H1 (cell line): ENCODE data around the gene CELF3. TPM values are rescaled to one million over a fixed set of nuclear protein-coding genes. Genes with fewer than 3 reads are reported as not detected.

Experiments
- CTCF ChIA-PET: fragments of 300-600 bp; sonication (Branson Sonifier 250); formaldehyde crosslinking; loops from one replicate; lab custom pipeline; 2021; ENCODE audit not compliant: partially characterized antibody; lab: Charles Lee
- POLR2A ChIA-PET: fragments of 300-600 bp; sonication (Branson Sonifier 250); formaldehyde crosslinking; loops from one replicate; lab custom pipeline; 2021; ENCODE audit warnings: inconsistent platforms; ENCODE audit not compliant: partially characterized antibody; lab: Charles Lee
- DNase-seq, 2 experiments: peaks; one replicate each; pipeline versions ENCODE4 v3.0.0 to v3.0.0-alpha.2; 2010 to 2022; ENCODE audit warnings: low spot score in 2 of 2, low read depth in 1 of 2, mixed read lengths in 1 of 2
- FAIRE-seq: peaks from 2 replicates; lab custom pipeline; 2011; peaks lifted over from hg19 to GRCh38; lab: Jason Lieb, UNC
- H2AFZ ChIP-seq: 2 replicates; pipeline ENCODE4 v1.8.1; 2012; ENCODE audit warnings: low read length, inconsistent platforms
- H2AK5ac ChIP-seq: 2 replicates; pipeline ENCODE4 v1.6.1; 2013; ENCODE audit warnings: low read depth, low read length
- H2BK120ac ChIP-seq: replicated peaks from 2 replicates; pipeline ENCODE3; 2013; ENCODE audit warnings: low read depth, low read length, inconsistent platforms
- H2BK12ac ChIP-seq: 2 replicates; pipeline ENCODE4 v1.6.1; 2013; ENCODE audit warnings: low read depth, low read length
- H2BK15ac ChIP-seq: 2 replicates; pipeline ENCODE4 v1.6.1; 2013; ENCODE audit warnings: low read length
- H2BK20ac ChIP-seq: 2 replicates; pipeline ENCODE4 v1.6.1; 2013; ENCODE audit warnings: low read length
- H2BK5ac ChIP-seq: 2 replicates; pipeline ENCODE4 v1.6.1; 2013; ENCODE audit warnings: low read depth, low read length
- H3K14ac ChIP-seq: 2 replicates; pipeline ENCODE4 v1.6.1; 2013; ENCODE audit warnings: inconsistent platforms; ENCODE audit not compliant: insufficient read length
- H3K18ac ChIP-seq: 2 replicates; pipeline ENCODE4 v1.6.1; 2013; ENCODE audit warnings: low read length; ENCODE audit errors: extremely low read depth
- H3K23ac ChIP-seq: 2 replicates; pipeline ENCODE4 v1.6.1; 2013; ENCODE audit warnings: inconsistent platforms; ENCODE audit not compliant: insufficient read length
- H3K23me2 ChIP-seq: 2 replicates; pipeline ENCODE4 v1.6.1; 2013; ENCODE audit warnings: low read depth, low read length
- H3K27ac ChIP-seq: 2 replicates; pipeline ENCODE4 v1.6.1; 2011; ENCODE audit warnings: low read depth, low read length, inconsistent platforms
- H3K27me3 ChIP-seq, 4 experiments: replicated peaks in 1 of 4; 1 replicate in 1 of 4; 2 replicates in 3 of 4; pipeline versions ENCODE4 v1.6.1 to v1.8.1; 2011 to 2013; ENCODE audit warnings: low read length in 3 of 4, mild to moderate bottlenecking in 3 of 4, inconsistent platforms in 2 of 4, mixed read lengths in 2 of 4, moderate library complexity in 1 of 4; ENCODE audit not compliant: control insufficient read depth in 3 of 4, insufficient read depth in 3 of 4; ENCODE audit errors: extremely low read depth in 1 of 4
- H3K36me3 ChIP-seq, 4 experiments: 2 replicates each; pipeline versions ENCODE4 v1.6.1 to v1.8.1; 2011 to 2013; ENCODE audit warnings: mild to moderate bottlenecking in 4 of 4, low read length in 3 of 4, moderate library complexity in 2 of 4, control low read depth in 1 of 4, inconsistent platforms in 1 of 4; ENCODE audit not compliant: insufficient read depth in 4 of 4, control insufficient read depth in 2 of 4
- H3K4ac ChIP-seq: replicated peaks from 2 replicates; pipeline ENCODE3; 2013; ENCODE audit warnings: low read length, low read depth, mixed read lengths, inconsistent platforms; ENCODE audit not compliant: insufficient read length
- H3K4me1 ChIP-seq, 4 experiments: replicated peaks in 1 of 4; 1 replicate in 1 of 4; 2 replicates in 3 of 4; pipeline versions ENCODE4 v1.6.1 to v1.8.1; 2011 to 2013; ENCODE audit warnings: low read length in 3 of 4, inconsistent platforms in 2 of 4, mixed read lengths in 1 of 4; ENCODE audit not compliant: insufficient read depth in 4 of 4, control insufficient read depth in 3 of 4
- H3K4me2 ChIP-seq, 2 experiments: 2 replicates each; pipeline versions ENCODE4 v1.6.1 to v1.8.1; 2011 to 2013; ENCODE audit warnings: low read depth in 2 of 2, low read length in 2 of 2, control low read depth in 1 of 2, inconsistent platforms in 1 of 2, mild to moderate bottlenecking in 1 of 2; ENCODE audit not compliant: insufficient read depth in 1 of 2
- H3K4me3 ChIP-seq, 4 experiments: fragments of 200-600, 300-600 bp in 1 of 4; sonication (generic), shearing (Covaris generic), sonication (Bioruptor Twin) in 1 of 4; 2 replicates each; pipeline versions ENCODE4 v1.5.1 to v1.8.1; 2011 to 2016; ENCODE audit warnings: low read length in 4 of 4, low read depth in 3 of 4, control low read depth in 2 of 4, inconsistent platforms in 2 of 4, mild to moderate bottlenecking in 2 of 4, mixed read lengths in 1 of 4, moderate library complexity in 1 of 4; ENCODE audit not compliant: insufficient read depth in 2 of 4; ENCODE audit errors: extremely low read depth in 1 of 4
- H3K56ac ChIP-seq: replicated peaks from 2 replicates; pipeline ENCODE3; 2013; ENCODE audit warnings: low read depth, mild to moderate bottlenecking, mixed read lengths, low read length, inconsistent platforms; ENCODE audit not compliant: insufficient read length
- H3K79me1 ChIP-seq: 2 replicates; pipeline ENCODE4 v1.6.1; 2013; ENCODE audit warnings: low read depth, low read length, control low read depth
- H3K79me2 ChIP-seq, 2 experiments: 2 replicates each; pipeline versions ENCODE4 v1.6.1 to v1.8.1; 2012 to 2013; ENCODE audit warnings: low read length in 2 of 2, mild to moderate bottlenecking in 2 of 2, inconsistent platforms in 1 of 2; ENCODE audit not compliant: insufficient read depth in 2 of 2, control insufficient read depth in 1 of 2
- H3K9ac ChIP-seq, 4 experiments: replicated peaks in 1 of 4; 1 replicate in 1 of 4; 2 replicates in 3 of 4; pipeline versions ENCODE4 v1.6.1 to v1.8.1; 2011 to 2013; ENCODE audit warnings: low read depth in 3 of 4, low read length in 3 of 4, control low read depth in 2 of 4, mild to moderate bottlenecking in 2 of 4, moderate library complexity in 2 of 4, inconsistent platforms in 1 of 4; ENCODE audit errors: extremely low read depth in 1 of 4
- H3K9me3 ChIP-seq, 2 experiments: 2 replicates each; pipeline versions ENCODE4 v1.6.1 to v1.8.1; 2012 to 2013; ENCODE audit warnings: mild to moderate bottlenecking in 2 of 2, moderate library complexity in 2 of 2, control low read depth in 1 of 2, inconsistent platforms in 1 of 2, low read depth in 1 of 2, low read length in 1 of 2, mixed read lengths in 1 of 2; ENCODE audit not compliant: insufficient read depth in 2 of 2
- H4K20me1 ChIP-seq, 2 experiments: replicated peaks in 1 of 2; 2 replicates each; pipeline versions ENCODE3 to v1.8.1; 2011 to 2013; ENCODE audit warnings: inconsistent platforms in 2 of 2, low read length in 2 of 2, mild to moderate bottlenecking in 1 of 2; ENCODE audit not compliant: insufficient read depth in 2 of 2, control insufficient read depth in 1 of 2
- H4K5ac ChIP-seq: 2 replicates; pipeline ENCODE4 v1.6.1; 2013; ENCODE audit warnings: low read length, low read depth, mixed read lengths, inconsistent platforms; ENCODE audit not compliant: insufficient read length
- H4K8ac ChIP-seq: 2 replicates; pipeline ENCODE4 v1.8.0; 2013; ENCODE audit warnings: mild to moderate bottlenecking, moderate library complexity, low read length, inconsistent platforms; ENCODE audit not compliant: insufficient read depth; ENCODE audit errors: extremely low read depth
- H4K91ac ChIP-seq: replicated peaks from 2 replicates; pipeline ENCODE3; 2013; ENCODE audit warnings: low read length, mixed read lengths, inconsistent platforms; ENCODE audit not compliant: insufficient read length
- BCL11A ChIP-seq, 2 experiments: IDR thresholded peaks; one replicate each; pipeline ENCODE4 v1.6.1; 2011; ENCODE audit warnings: low read depth in 2 of 2, low read length in 2 of 2, mild to moderate bottlenecking in 2 of 2
- RAD21 ChIP-seq, 2 experiments: IDR thresholded peaks in 1 of 2; conservative IDR thresholded peaks in 1 of 2; 2 replicates each; pipeline ENCODE4 v1.6.1; 2011; ENCODE audit warnings: low read depth in 2 of 2, low read length in 2 of 2, improper control_type of control experiment in 1 of 2, inconsistent platforms in 1 of 2, mild to moderate bottlenecking in 1 of 2, moderate library complexity in 1 of 2
- WGBS, 2 experiments: shearing (Covaris generic) in 1 of 2; methylation state at CpG; one replicate each; pipeline versions ENCODE4 v1.1.6 to v1.1.7; 2013 to 2015; ENCODE audit warnings: low lambda C conversion rate in 2 of 2, mixed read lengths in 2 of 2, inconsistent platforms in 1 of 2, low coverage in 1 of 2, missing lambda C conversion rate in 1 of 2; ENCODE audit not compliant: insufficient replicate concordance in 2 of 2, insufficient coverage in 1 of 2, insufficient read length in 1 of 2; ENCODE audit errors: extremely low coverage in 1 of 2, missing lambda C conversion rate in 1 of 2; 5-methylcytosine and 5-hydroxymethylcytosine counted together
- polyA plus RNA-seq, 7 experiments: library from polyadenylated mRNA; depleted of rRNA in 3 of 7; stranded (reverse) in 5 of 7; unstranded in 2 of 7; fragments of >200 nt in 5 of 7; fragments of 200-250 nt in 2 of 7; gene quantifications; 1 replicate in 5 of 7; 2 replicates in 1 of 7; 4 replicates in 1 of 7; pipeline versions ENCODE4 v1.2.1 to v1.2.3, GENCODE V29; 2011 to 2013; ENCODE audit warnings: missing spikeins in 2 of 7, mixed read lengths in 2 of 7
- total RNA-seq: library from RNA; stranded (reverse); fragmentation: NEBNext Ultra II Directional; extraction: Animal tissue kit (Norgen Biotek cat#: 25700); gene quantifications from 2 replicates; pipeline ENCODE4 v1.2.1, GENCODE V29; 2021

The CELF3 gene
- total and polyA plus RNA-seq, 2 of the 8 experiments (the other 6 are each of a cell fraction or from before 2014, with no cell fraction given) = 0.34 to 1.2 TPM

DNA sequence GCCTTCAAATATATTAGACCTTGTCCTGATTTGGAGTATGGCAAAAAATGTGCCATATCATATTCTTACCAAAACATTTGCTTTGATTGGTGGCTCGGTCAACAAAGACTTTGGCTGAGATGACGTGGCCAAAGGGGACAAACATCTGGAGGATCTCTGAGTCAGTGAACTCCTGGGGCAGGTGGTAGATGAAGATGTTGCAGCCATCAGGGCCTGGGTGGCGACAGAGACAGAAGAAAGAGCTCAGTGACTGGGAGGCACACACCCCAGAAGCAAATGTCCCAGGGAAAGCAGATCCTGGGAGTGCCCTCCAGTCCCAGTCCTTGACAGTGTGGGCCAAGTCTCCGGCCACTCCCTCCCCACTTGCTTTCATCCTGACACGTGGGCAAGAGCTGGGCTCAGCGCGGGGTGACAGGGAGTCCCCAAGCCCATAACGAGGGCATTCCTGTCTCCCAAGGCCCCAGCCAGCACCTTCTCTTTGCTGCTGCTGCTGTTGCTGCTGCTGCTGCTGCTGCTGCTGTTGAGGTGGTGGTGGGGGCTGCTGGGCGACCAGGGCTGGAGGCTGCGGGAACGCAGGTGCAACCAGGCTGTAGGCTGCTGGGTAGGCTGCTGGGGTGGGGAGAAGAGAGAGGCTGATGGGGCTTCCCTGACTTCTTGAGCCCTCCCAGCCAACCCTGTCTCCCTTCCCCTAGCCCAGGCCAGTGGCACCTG, 10.7 kb downstream of the CELF3 start:
- H3K79me1 ChIP-seq = no peaks in the 10 kb centered on the region
- H3K4me3 ChIP-seq = no peak overlapping the region
- H3K4me2 ChIP-seq = no peak overlapping the region
- no peak overlapping the region for H3K56ac ChIP-seq
- DNase-seq (no peak), FAIRE-seq (no peak)
- H3K27ac ChIP-seq = no peak overlapping the region
- H3K36me3 ChIP-seq = peaks cover 0 to 6% (median 2%) of the 10 kb centered on the region in 4 experiments; a peak in 3 of 8 replicates
- H3K27me3 ChIP-seq = no peaks in the 10 kb centered on the region; a peak in 1 of 7 replicates
- H4K5ac ChIP-seq = no peak overlapping the region
- 75% methylated on average over 11 of the region's 11 CpGs; no CpG with 5 or more reads in 1 of the 2 experiments for WGBS, 2 experiments
- TF ChIP-seq RAD21 (IDR thresholded peaks at IDR 0.05 in 1 of 2, conservative IDR thresholded peaks at IDR 0.05 in 1 of 2; ENCODE audit: low read depth in 2 of 2, low read length in 2 of 2) (0 out of 4 replicates have a peak, but pooled peaks of 1 of the 2 experiments have one; percentile 7), BCL11A (IDR thresholded peaks at IDR 0.05; ENCODE audit: low read depth in 2 of 2, low read length in 2 of 2) (no peak)
- no peak overlapping the region for H2AK5ac ChIP-seq
- no peaks in the 10 kb centered on the region for H3K9me3 ChIP-seq
- H3K23me2 ChIP-seq = no peaks in the 10 kb centered on the region
- H3K18ac ChIP-seq = no peak overlapping the region
- no peak overlapping the region for H2BK12ac ChIP-seq
- H2AFZ ChIP-seq = no peak overlapping the region
- H2BK120ac ChIP-seq = no peak overlapping the region
- H3K4ac ChIP-seq = no peak overlapping the region
- CTCF ChIA-PET = interaction anchor here (1.1 to 2.6 kb wide), 6 partner anchors 9 to 131 kb away, joined by 3 to 12 read pairs (median 5); partner anchors contain the start of genes CELF3 and RIIAD1
- H3K4me1 ChIP-seq = peaks cover 0 to 4% (median 2%) of the 10 kb centered on the region in 4 experiments; a peak in 3 of 7 replicates
- H4K20me1 ChIP-seq = peaks cover 0 to 3% of the 10 kb centered on the region in 2 experiments
- no peak overlapping the region for H4K91ac ChIP-seq
- no peak overlapping the region for H3K14ac ChIP-seq
- H3K23ac ChIP-seq = no peak overlapping the region
- no peaks in the 10 kb centered on the region for H3K79me2 ChIP-seq
- POLR2A ChIA-PET = interaction anchor here (1.2 to 1.4 kb wide), 3 partner anchors 10 to 57 kb away, joined by 3 to 5 read pairs (median 4); no protein-coding TSS in a partner anchor
- H2BK20ac ChIP-seq = no peak overlapping the region
- H2BK5ac ChIP-seq = no peak overlapping the region
- no peak overlapping the region for H3K9ac ChIP-seq
- H4K8ac ChIP-seq = no peak overlapping the region
- no peak overlapping the region for H2BK15ac ChIP-seq
